Activated T-helper 2 cell treated with anti-CD3 and anti-CD28 coated beads, Interferon-gamma antibody, Interleukin-2, Interleukin-4, amounts not matched to agents 10 μg/mL and 5 μg/mL and 100 μg/mL, durations not matched to agents 14 hours and 24 hours and 36 hours (primary cell): ENCODE results near the gene PLEKHG1. TPM values are rescaled to one million over a fixed set of nuclear protein-coding genes. Genes with fewer than 3 reads are reported as not detected.

ENCODE experiments used
- DNase-seq: peaks from one replicate; pipeline ENCODE4 v3.0.0; 2021; ENCODE audit warnings: low spot score
- H3K27ac Mint-ChIP-seq: one replicate; pipeline ENCODE4 v1.8.0; 2021; ENCODE audit warnings: mixed read lengths
- H3K27me3 Mint-ChIP-seq: one replicate; pipeline ENCODE4 v1.8.0; 2021; ENCODE audit warnings: low read depth, mixed read lengths
- H3K36me3 Mint-ChIP-seq: one replicate; pipeline ENCODE4 v1.8.0; 2021; ENCODE audit warnings: low read depth, mixed read lengths
- H3K4me1 Mint-ChIP-seq: one replicate; pipeline ENCODE4 v1.8.0; 2021; ENCODE audit warnings: low read depth, mixed read lengths
- H3K4me3 Mint-ChIP-seq: one replicate; pipeline ENCODE4 v1.8.0; 2021; ENCODE audit warnings: low read depth, mild to moderate bottlenecking, moderate library complexity, mixed read lengths
- H3K9me3 Mint-ChIP-seq: one replicate; pipeline ENCODE4 v1.8.0; 2021; ENCODE audit warnings: mixed read lengths
- intact Hi-C: fragments of 100-400 bp; cut with micrococcal nuclease; formaldehyde crosslinking; loops from one replicate; pipeline ENCODE4 v1.15.1; 2023
- total RNA-seq: library from RNA; stranded (reverse); gene quantifications from 2 replicates; pipeline ENCODE4 v1.2.3, GENCODE V29; 2022

PLEKHG1 gene
- total RNA-seq, 1 donor from 2014 or later = 1.8 TPM

GRCh38 chr6:150613269-150613668 lies 13.6 kb downstream of the PLEKHG1 start:
- no peak for DNase-seq
- no peak overlapping the region for H3K4me3 Mint-ChIP-seq

GRCh38 chr6:150615967-150616366 lies 16.3 kb downstream of the PLEKHG1 start:
- peaks cover 39% of the 10 kb centered on the region for H3K27me3 Mint-ChIP-seq
- no peaks in the 10 kb centered on the region for H3K9me3 Mint-ChIP-seq
- no peak overlapping the region for H3K4me3 Mint-ChIP-seq
- intact Hi-C loops = no loop called here
- no peak overlapping the region for H3K27ac Mint-ChIP-seq
- H3K36me3 Mint-ChIP-seq = no peaks in the 10 kb centered on the region
- no peak for DNase-seq
- no peaks in the 10 kb centered on the region for H3K4me1 Mint-ChIP-seq

More at GRCh38 chr6:150613269-150613668, 13.6 kb downstream of the PLEKHG1 start:
- H3K4me1 Mint-ChIP-seq = no peaks in the 10 kb centered on the region
- H3K27ac Mint-ChIP-seq = no peak overlapping the region
- H3K27me3 Mint-ChIP-seq = peaks cover 40% of the 10 kb centered on the region
- intact Hi-C loops = no loop called here
- no peaks in the 10 kb centered on the region for H3K36me3 Mint-ChIP-seq
- H3K9me3 Mint-ChIP-seq = no peaks in the 10 kb centered on the region

- no peak overlapping the region for H3K27ac Mint-ChIP-seq
- H3K4me3 Mint-ChIP-seq = no peak overlapping the region
- intact Hi-C loops = no loop called here
- no peaks in the 10 kb centered on the region for H3K36me3 Mint-ChIP-seq
- peaks cover 39% of the 10 kb centered on the region for H3K27me3 Mint-ChIP-seq
- H3K9me3 Mint-ChIP-seq = no peaks in the 10 kb centered on the region
- DNase-seq = no peak
- H3K4me1 Mint-ChIP-seq = no peaks in the 10 kb centered on the region
These were observed 16.9 kb downstream of the PLEKHG1 start for GRCh38 chr6:150616586-150616985.

- Mint-ChIP-seq H3K36me3 (no peaks in the 10 kb centered on the region), H3K9me3 (no peaks in the 10 kb centered on the region), H3K4me1 (no peaks in the 10 kb centered on the region), H3K4me3 (no peak overlapping the region), H3K27me3 (peaks cover 43% of the 10 kb centered on the region), H3K27ac (no peak overlapping the region)
- intact Hi-C loops = no loop called here
- no peak for DNase-seq
These were observed 17.4 kb downstream of the PLEKHG1 start for GRCh38 chr6:150617062-150617461.

GRCh38 chr6:150617496-150618460 lies 18.1 kb downstream of the PLEKHG1 start:
- peaks cover 42% of the 10 kb centered on the region for H3K27me3 Mint-ChIP-seq
- no peak overlapping the region for H3K27ac Mint-ChIP-seq
- H3K4me1 Mint-ChIP-seq = peaks cover 5% of the 10 kb centered on the region
- intact Hi-C loops = no loop called here
- H3K36me3 Mint-ChIP-seq = no peaks in the 10 kb centered on the region
- H3K4me3 Mint-ChIP-seq = no peak overlapping the region
- no peak for DNase-seq
- H3K9me3 Mint-ChIP-seq = no peaks in the 10 kb centered on the region

- no peak for DNase-seq
- Mint-ChIP-seq H3K9me3 (no peaks in the 10 kb centered on the region), H3K27ac (no peak overlapping the region), H3K4me1 (peaks cover 8% of the 10 kb centered on the region), H3K27me3 (peaks cover 42% of the 10 kb centered on the region), H3K36me3 (no peaks in the 10 kb centered on the region), H3K4me3 (no peak overlapping the region)
- intact Hi-C loops = no loop called here
These were observed 19.6 kb downstream of the PLEKHG1 start for GRCh38 chr6:150619275-150619674.

- no peak overlapping the region for H3K4me3 Mint-ChIP-seq
- H3K4me1 Mint-ChIP-seq = peaks cover 8% of the 10 kb centered on the region
- H3K36me3 Mint-ChIP-seq = no peaks in the 10 kb centered on the region
- no peaks in the 10 kb centered on the region for H3K9me3 Mint-ChIP-seq
- H3K27ac Mint-ChIP-seq = no peak overlapping the region
- intact Hi-C loops = no loop called here
- peaks cover 40% of the 10 kb centered on the region for H3K27me3 Mint-ChIP-seq
- no peak for DNase-seq
These were observed 20.6 kb downstream of the PLEKHG1 start for GRCh38 chr6:150620244-150620643.

GRCh38 chr6:150620763-150621162 lies 21.1 kb downstream of the PLEKHG1 start:
- H3K4me1 Mint-ChIP-seq = peaks cover 8% of the 10 kb centered on the region
- intact Hi-C loops = no loop called here
- no peak for DNase-seq
- no peaks in the 10 kb centered on the region for H3K9me3 Mint-ChIP-seq
- H3K4me3 Mint-ChIP-seq = no peak overlapping the region
- peaks cover 40% of the 10 kb centered on the region for H3K27me3 Mint-ChIP-seq
- no peak overlapping the region for H3K27ac Mint-ChIP-seq
- no peaks in the 10 kb centered on the region for H3K36me3 Mint-ChIP-seq

GRCh38 chr6:150622476-150622875 lies 22.8 kb downstream of the PLEKHG1 start:
- H3K4me3 Mint-ChIP-seq = no peak overlapping the region
- H3K27me3 Mint-ChIP-seq = peaks cover 38% of the 10 kb centered on the region
- no peak overlapping the region for H3K27ac Mint-ChIP-seq
- intact Hi-C loops = no loop called here
- H3K36me3 Mint-ChIP-seq = no peaks in the 10 kb centered on the region
- no peak for DNase-seq
- peaks cover 8% of the 10 kb centered on the region for H3K4me1 Mint-ChIP-seq
- H3K9me3 Mint-ChIP-seq = no peaks in the 10 kb centered on the region

GRCh38 chr6:150622941-150623874 lies 23.5 kb downstream of the PLEKHG1 start:
- DNase-seq = no peak
- Mint-ChIP-seq H3K9me3 (no peaks in the 10 kb centered on the region), H3K4me3 (no peak overlapping the region), H3K27me3 (peaks cover 35% of the 10 kb centered on the region), H3K27ac (no peak overlapping the region), H3K4me1 (peaks cover 8% of the 10 kb centered on the region), H3K36me3 (no peaks in the 10 kb centered on the region)
- intact Hi-C loops = no loop called here

- Mint-ChIP-seq H3K9me3 (no peaks in the 10 kb centered on the region), H3K4me1 (peaks cover 8% of the 10 kb centered on the region), H3K27me3 (peaks cover 42% of the 10 kb centered on the region), H3K27ac (no peak overlapping the region), H3K4me3 (no peak overlapping the region), H3K36me3 (no peaks in the 10 kb centered on the region)
- DNase-seq = no peak
- intact Hi-C loops = no loop called here
These were observed 24.5 kb downstream of the PLEKHG1 start for GRCh38 chr6:150624191-150624590.

- no peaks in the 10 kb centered on the region for H3K9me3 Mint-ChIP-seq
- peaks cover 8% of the 10 kb centered on the region for H3K4me1 Mint-ChIP-seq
- DNase-seq = no peak
- intact Hi-C loops = no loop called here
- H3K4me3 Mint-ChIP-seq = no peak overlapping the region
- no peaks in the 10 kb centered on the region for H3K36me3 Mint-ChIP-seq
- H3K27ac Mint-ChIP-seq = no peak overlapping the region
- peaks cover 43% of the 10 kb centered on the region for H3K27me3 Mint-ChIP-seq
These were observed 26.2 kb downstream of the PLEKHG1 start for GRCh38 chr6:150625927-150626326.

- Mint-ChIP-seq H3K4me1 (peaks cover 13% of the 10 kb centered on the region), H3K9me3 (no peaks in the 10 kb centered on the region), H3K27ac (no peak overlapping the region), H3K4me3 (no peak overlapping the region), H3K36me3 (no peaks in the 10 kb centered on the region), H3K27me3 (peaks cover 39% of the 10 kb centered on the region)
- intact Hi-C loops = no loop called here
- DNase-seq = no peak
These were observed 27.5 kb downstream of the PLEKHG1 start for GRCh38 chr6:150627154-150627553.
